Hepatocyte (in vitro differentiated cells): ENCODE results near the gene ADNP2. TPM values are rescaled to one million over a fixed set of nuclear protein-coding genes. Genes with fewer than 3 reads are reported as not detected.

Source experiments
- DNase-seq: peaks from one replicate; pipeline ENCODE4 v3.0.0-alpha.2; 2016; ENCODE audit warnings: low spot score
- H2AFZ ChIP-seq: fragments of 200-600 bp; sonication (generic); 2 replicates; pipeline ENCODE4 v1.6.0; 2016; ENCODE audit warnings: antibody characterized with exemption, mild to moderate bottlenecking
- H3K27ac ChIP-seq: fragments of 200-600 bp; sonication (generic); 2 replicates; pipeline ENCODE4 v1.5.1; 2016; ENCODE audit warnings: mild to moderate bottlenecking
- H3K27me3 ChIP-seq: fragments of 200-600 bp; sonication (generic); 2 replicates; pipeline ENCODE4 v1.6.1; 2016
- H3K36me3 ChIP-seq: fragments of 200-600 bp; sonication (generic); replicated peaks from 2 replicates; pipeline ENCODE4 v1.5.1; 2016; ENCODE audit warnings: low read depth; ENCODE audit not compliant: insufficient read depth
- H3K4me1 ChIP-seq: fragments of 200-600 bp; sonication (generic); 2 replicates; pipeline ENCODE4 v1.5.1; 2016; ENCODE audit warnings: mild to moderate bottlenecking, moderate library complexity; ENCODE audit not compliant: insufficient read depth
- H3K4me2 ChIP-seq: fragments of 200-600 bp; sonication (generic); 2 replicates; pipeline ENCODE4 v1.6.0; 2016
- H3K4me3 ChIP-seq: fragments of 200-600 bp; sonication (generic); 2 replicates; pipeline ENCODE4 v1.5.1; 2016; ENCODE audit warnings: mild to moderate bottlenecking
- H3K79me2 ChIP-seq: fragments of 200-600 bp; sonication (generic); 2 replicates; pipeline ENCODE4 v1.6.0; 2017; ENCODE audit warnings: mild to moderate bottlenecking
- H3K9me2 ChIP-seq: fragments of 200-600 bp; sonication (generic); replicated peaks from 2 replicates; pipeline ENCODE4 v1.6.0; 2017; ENCODE audit warnings: mild to moderate bottlenecking; ENCODE audit not compliant: insufficient read depth
- H3K9me3 ChIP-seq: fragments of 200-600 bp; sonication (generic); 2 replicates; pipeline ENCODE4 v1.5.1; 2016; ENCODE audit warnings: low read depth, mild to moderate bottlenecking
- H4K20me1 ChIP-seq: fragments of 200-600 bp; sonication (generic); 2 replicates; pipeline ENCODE4 v1.6.0; 2016; ENCODE audit warnings: mild to moderate bottlenecking; ENCODE audit not compliant: insufficient read depth, poor library complexity, severe bottlenecking
- CTCF ChIP-seq: fragments of 200-600 bp; sonication (generic); IDR thresholded peaks from 2 replicates; pipeline ENCODE4 v1.5.1; 2016; ENCODE audit warnings: antibody characterized with exemption, mild to moderate bottlenecking; ENCODE audit not compliant: poor library complexity
- EZH2 ChIP-seq: fragments of 200-600 bp; sonication (generic); IDR thresholded peaks from 2 replicates; pipeline ENCODE4 v1.6.1; 2016; ENCODE audit warnings: antibody characterized with exemption, mild to moderate bottlenecking, borderline replicate concordance
- EZH2phosphoT487 ChIP-seq: fragments of 200-600 bp; sonication (generic); IDR thresholded peaks from one replicate; pipeline ENCODE4 v1.6.1; 2018; ENCODE audit warnings: antibody characterized with exemption, mild to moderate bottlenecking, low read depth, moderate library complexity; ENCODE audit not compliant: unreplicated experiment, severe bottlenecking
- WGBS: methylation state at CpG from one replicate; pipeline ENCODE4 v1.1.6; 2016; ENCODE audit warnings: low lambda C conversion rate; ENCODE audit errors: missing lambda C conversion rate; 5-methylcytosine and 5-hydroxymethylcytosine counted together
- polyA plus RNA-seq: library from polyadenylated mRNA; unstranded; fragments of >200 nt; fragmentation: Nextera tagmentation; extraction: Ambion mirVana; gene quantifications from 2 replicates; pipeline ENCODE4 v1.2.1, GENCODE V29; 2016
- total RNA-seq: library from RNA; depleted of rRNA; stranded (reverse); fragments of >200 nt; gene quantifications from 2 replicates; pipeline ENCODE4 v1.2.3, GENCODE V29; 2014

ADNP2 gene
- total and polyA plus RNA-seq, 2 experiments from 2014 or later = 5.3 to 19.8 TPM

GRCh38 chr18:80175451-80176204 lies 66.6 kb downstream of the ADNP2 start:
- H3K4me1 ChIP-seq = no peaks in the 10 kb centered on the region
- 80% methylated on average over 18 of the region's 18 CpGs for WGBS
- no peaks in the 10 kb centered on the region for H3K27me3 ChIP-seq
- no peaks in the 10 kb centered on the region for H3K36me3 ChIP-seq
- H3K27ac ChIP-seq = peak overlapping the region; percentile 85
- no peaks in the 10 kb centered on the region for H3K79me2 ChIP-seq
- H3K9me2 ChIP-seq = no peaks in the 10 kb centered on the region
- H3K4me3 ChIP-seq = no peak overlapping the region
- TF ChIP-seq EZH2 (no peak), EZH2phosphoT487 (no peak), CTCF (no peak)
- no peak for DNase-seq
- H2AFZ ChIP-seq = no peak overlapping the region
- no peak overlapping the region for H3K4me2 ChIP-seq
- no peaks in the 10 kb centered on the region for H4K20me1 ChIP-seq
- no peaks in the 10 kb centered on the region for H3K9me3 ChIP-seq

- H3K4me3 ChIP-seq = no peak overlapping the region
- H3K27ac ChIP-seq = peak overlapping the region; percentile 85
- no peaks in the 10 kb centered on the region for H3K79me2 ChIP-seq
- H4K20me1 ChIP-seq = no peaks in the 10 kb centered on the region
- H3K9me2 ChIP-seq = no peaks in the 10 kb centered on the region
- no peak for DNase-seq
- no peaks in the 10 kb centered on the region for H3K27me3 ChIP-seq
- H2AFZ ChIP-seq = no peak overlapping the region
- no peak for TF ChIP-seq EZH2phosphoT487
- no peak for TF ChIP-seq EZH2
- no peak for TF ChIP-seq CTCF
- peak overlapping the region; percentile 37 for H3K4me2 ChIP-seq
- no peaks in the 10 kb centered on the region for H3K36me3 ChIP-seq
- 51% methylated on average over 12 of the region's 17 CpGs for WGBS
- no peaks in the 10 kb centered on the region for H3K9me3 ChIP-seq
- no peaks in the 10 kb centered on the region for H3K4me1 ChIP-seq
Measured at GRCh38 chr18:80176334-80177073, 67.4 kb downstream of the ADNP2 start.

GRCh38 chr18:80177128-80177527 lies 68.1 kb downstream of the ADNP2 start:
- Histone ChIP-seq H3K79me2 (no peaks in the 10 kb centered on the region), H3K27me3 (no peaks in the 10 kb centered on the region), H3K9me2 (no peaks in the 10 kb centered on the region), H3K4me2 (peak overlapping the region; percentile 37), H3K4me3 (no peak overlapping the region), H3K9me3 (no peaks in the 10 kb centered on the region), H4K20me1 (no peaks in the 10 kb centered on the region), H3K36me3 (no peaks in the 10 kb centered on the region), H3K4me1 (no peaks in the 10 kb centered on the region), H2AFZ (no peak overlapping the region), H3K27ac (peak overlapping the region; percentile 85)
- no peak for DNase-seq
- TF ChIP-seq EZH2 (no peak), CTCF (no peak), EZH2phosphoT487 (no peak)
- WGBS = 100% methylated on average over 3 of the region's 8 CpGs
